Stimulated activated CD4-positive, alpha-beta T cell treated with anti-CD3 and anti-CD28 coated beads, Interleukin-12 subunit alpha, Interleukin-12 subunit beta, amount 100 ng/mL, for 24 hours (primary cell): ENCODE data around the gene ELANE.
"Not testable (repeated sequence)": the region's sequence is repeated elsewhere in the genome, so short reads cannot be mapped to it uniquely, and the experiment has no call there.

Experiments used
- DNase-seq, 2 experiments: peaks; one replicate each; pipeline ENCODE4 v3.0.0-alpha.2; 2020; ENCODE audit warnings: low read depth in 2 of 2

ELANE gene

GRCh38 chr19:842802-843179, 9.3 kb upstream of the ELANE start:
- not testable (repeated sequence) for DNase-seq

- no peak for DNase-seq
Observed at GRCh38 chr19:843180-843835, 8.8 kb upstream of the ELANE start.

- DNase-seq: no peak
Observed at GRCh38 chr19:843836-844545, 8.1 kb upstream of the ELANE start.

GRCh38 chr19:844546-844971, 7.5 kb upstream of the ELANE start:
- DNase-seq: no peak

- no peak for DNase-seq
Observed at GRCh38 chr19:845707-846521, 6.2 kb upstream of the ELANE start.

GRCh38 chr19:848386-848921, 3.6 kb upstream of the ELANE start:
- DNase-seq: no peak

- DNase-seq: not testable (repeated sequence)
Observed at GRCh38 chr19:849195-849594, 2.9 kb upstream of the ELANE start.

GRCh38 chr19:850221-850978, 1.7 kb upstream of the ELANE start:
- no peak for DNase-seq

- no peak for DNase-seq
Observed at GRCh38 chr19:850979-851335, 1.1 kb upstream of the ELANE start.

- DNase-seq: no peak
Observed at GRCh38 chr19:853014-853585, 997 bp downstream of the ELANE start.

GRCh38 chr19:853614-854220, 1.6 kb downstream of the ELANE start:
- not testable (repeated sequence) for DNase-seq

GRCh38 chr19:854549-854948, 2.4 kb downstream of the ELANE start:
- DNase-seq: no peak

GRCh38 chr19:855142-855541, 3.0 kb downstream of the ELANE start:
- DNase-seq: no peak

GRCh38 chr19:855566-856120, 3.5 kb downstream of the ELANE start:
- DNase-seq: no peak

- DNase-seq: no peak
Observed at GRCh38 chr19:858284-858683, 6.2 kb downstream of the ELANE start.

- DNase-seq: no peak
Observed at GRCh38 chr19:858868-859843, 7.1 kb downstream of the ELANE start, which contains the start of gene CFD. Gene CFD, plus strand, starts transcription at chr19:859664. Its CDS starts 26 bp downstream, at chr19:859690.

GRCh38 chr19:861141-861755, 9.1 kb downstream of the ELANE start:
- DNase-seq: no peak

- DNase-seq: peak; percentile 33 to 59
Observed at GRCh38 chr19:861756-862580, 9.9 kb downstream of the ELANE start.
